HCT116 (cell line): Measurements from ENCODE around the gene KMT2C. TPM values are rescaled to one million over a fixed set of nuclear protein-coding genes. Genes with fewer than 3 reads are reported as not detected.

ENCODE experiments used
- ATAC-seq: fragments of 200-7000 bp; cut with Tn5 transposase; 2 replicates; pipeline ENCODE4 v1.9.1; 2020; ENCODE audit warnings: mild to moderate bottlenecking, moderate library complexity
- BruUV-seq: library from RNA; stranded (reverse); fragments of 400-500 nt; replicated peaks from 2 replicates; lab custom pipeline; 2021; lab: Mats Ljungman, UMichigan
- CTCF ChIA-PET: fragments of 300-600 bp; sonication (Branson Sonifier 250); formaldehyde crosslinking; loops from one replicate; lab custom pipeline; 2021; ENCODE audit warnings: antibody characterized with exemption; lab: Charles Lee
- POLR2A ChIA-PET: fragments of 300-600, 350-600 bp; sonication (Branson Sonifier 250); formaldehyde crosslinking; loops from one replicate; lab custom pipeline; 2021; ENCODE audit warnings: antibody characterized with exemption; lab: Charles Lee
- RAD21 ChIA-PET, 2 experiments: fragments of 300-600 bp; sonication (Branson Sonifier 250); formaldehyde crosslinking; loops; one replicate each; lab custom pipeline; 2023; ENCODE audit warnings: low total read pairs in 2 of 2; ENCODE audit not compliant: uncharacterized antibody in 2 of 2, unreplicated experiment in 2 of 2, low non-redundant PET in 1 of 2; lab: Charles Lee
- DNase-seq: peaks from one replicate; pipeline ENCODE4 v3.0.0-alpha.2; 2010; ENCODE audit warnings: low read depth, low spot score
- H2AFZ ChIP-seq: fragments of 200-600 bp; shearing (Covaris generic), sonication (generic); 2 replicates; pipeline ENCODE4 v1.6.1; 2017; ENCODE audit warnings: low read depth, mixed run types, mixed read lengths, antibody characterized with exemption, low read length; ENCODE audit not compliant: poor library complexity, severe bottlenecking
- H3K27ac ChIP-seq: 2 replicates; pipeline ENCODE4 v1.5.1; 2012; ENCODE audit warnings: low read depth, low read length
- H3K27me3 ChIP-seq: fragments of 200-600 bp; sonication (generic); 2 replicates; pipeline ENCODE4 v1.6.1; 2016; ENCODE audit warnings: mixed run types, low read length, mixed read lengths; ENCODE audit not compliant: insufficient read depth
- H3K36me3 ChIP-seq, 2 experiments: fragments of 200-500 bp in 1 of 2; fragments of 200-600 bp in 1 of 2; sonication (Bioruptor generic) in 1 of 2; sonication (generic) in 1 of 2; 2 replicates each; pipeline versions ENCODE4 v1.5.1 to v1.6.1; 2014 to 2016; ENCODE audit warnings: low read length in 2 of 2, inconsistent platforms in 1 of 2, mixed read lengths in 1 of 2, mixed run types in 1 of 2; ENCODE audit not compliant: insufficient read depth in 2 of 2, control insufficient read depth in 1 of 2
- H3K4me1 ChIP-seq, 2 experiments: fragments of 200-600 bp in 1 of 2; sonication (generic) in 1 of 2; 2 replicates each; pipeline versions ENCODE4 v1.5.1 to v1.6.1; 2012 to 2017; ENCODE audit warnings: low read length in 2 of 2, inconsistent platforms in 1 of 2, mild to moderate bottlenecking in 1 of 2, mixed read lengths in 1 of 2, mixed run types in 1 of 2, moderate library complexity in 1 of 2; ENCODE audit not compliant: insufficient read depth in 2 of 2, control insufficient read depth in 1 of 2
- H3K4me2 ChIP-seq: fragments of 200-600 bp; sonication (generic); 2 replicates; pipeline ENCODE4 v1.6.1; 2017; ENCODE audit warnings: mixed run types, low read length, mixed read lengths
- H3K4me3 ChIP-seq, 2 experiments: fragments of 200-600 bp in 1 of 2; sonication (generic) in 1 of 2; replicated peaks in 1 of 2; 2 replicates each; pipeline ENCODE4 v1.5.1; 2011 to 2016; ENCODE audit warnings: low read length in 2 of 2, control low read depth in 1 of 2, low read depth in 1 of 2, mild to moderate bottlenecking in 1 of 2, mixed read lengths in 1 of 2, mixed run types in 1 of 2
- H3K79me2 ChIP-seq: fragments of 200-600 bp; sonication (generic); 2 replicates; pipeline ENCODE4 v1.6.1; 2017; ENCODE audit warnings: mild to moderate bottlenecking, mixed run types, low read length, moderate library complexity, mixed read lengths; ENCODE audit not compliant: insufficient read depth
- H3K9ac ChIP-seq: fragments of 200-600 bp; sonication (generic); 2 replicates; pipeline ENCODE4 v1.6.1; 2016; ENCODE audit warnings: low read length, mixed read lengths
- H3K9me2 ChIP-seq: fragments of 200-600 bp; sonication (generic), shearing (Covaris generic); 2 replicates; pipeline ENCODE4 v1.6.1; 2017; ENCODE audit warnings: mixed run types, mild to moderate bottlenecking, moderate library complexity; ENCODE audit not compliant: insufficient read depth
- H3K9me3 ChIP-seq, 2 experiments: fragments of 200-500 bp in 1 of 2; fragments of 200-600 bp in 1 of 2; sonication (Bioruptor generic) in 1 of 2; sonication (generic) in 1 of 2; 2 replicates each; pipeline ENCODE4 v1.6.1; 2014 to 2017; ENCODE audit warnings: low read length in 2 of 2, mixed read lengths in 2 of 2, inconsistent platforms in 1 of 2, low read depth in 1 of 2, mild to moderate bottlenecking in 1 of 2, mixed run types in 1 of 2, moderate library complexity in 1 of 2; ENCODE audit not compliant: control insufficient read depth in 1 of 2, insufficient read depth in 1 of 2
- H4K20me1 ChIP-seq: fragments of 200-600 bp; sonication (generic), shearing (Covaris generic); 2 replicates; pipeline ENCODE4 v1.6.1; 2017; ENCODE audit warnings: mixed run types, mild to moderate bottlenecking, moderate library complexity; ENCODE audit not compliant: insufficient read depth
- ELF1 ChIP-seq: IDR thresholded peaks from 2 replicates; pipeline ENCODE4 v1.6.1; 2012; ENCODE audit warnings: low read depth, borderline replicate concordance
- FOSL1 ChIP-seq: IDR thresholded peaks from 2 replicates; pipeline ENCODE4 v1.6.1; 2012; ENCODE audit warnings: low read depth
- JUND ChIP-seq: IDR thresholded peaks from 2 replicates; pipeline ENCODE4 v1.6.1; 2012
- MAX ChIP-seq: IDR thresholded peaks from 2 replicates; pipeline ENCODE4 v1.6.1; 2012
- POLR2A ChIP-seq: IDR thresholded peaks from 2 replicates; pipeline ENCODE4 v1.7.0; 2011; ENCODE audit warnings: borderline replicate concordance; ENCODE audit not compliant: insufficient read depth, insufficient read length; ENCODE audit errors: extremely low read depth
- RAD21 ChIP-seq: IDR thresholded peaks from 2 replicates; pipeline ENCODE4 v1.6.1; 2012; ENCODE audit warnings: low read depth, mild to moderate bottlenecking
- SIN3A ChIP-seq: IDR thresholded peaks from 2 replicates; pipeline ENCODE4 v1.6.1; 2012; ENCODE audit warnings: low read depth
- SP1 ChIP-seq: IDR thresholded peaks from 2 replicates; pipeline ENCODE4 v1.6.1; 2012; ENCODE audit warnings: low read depth
- SRF ChIP-seq: IDR thresholded peaks from 2 replicates; pipeline ENCODE4 v1.6.1; 2012; ENCODE audit warnings: low read depth
- ZFX ChIP-seq: fragments of 450-650 bp; IDR thresholded peaks from 2 replicates; pipeline ENCODE4 v1.6.1; 2017
- ZNF274 ChIP-seq: fragments of 200-500 bp; sonication (Bioruptor generic); IDR thresholded peaks from 2 replicates; pipeline ENCODE4 v1.6.1; 2014; ENCODE audit warnings: mild to moderate bottlenecking, low read depth, low read length, inconsistent platforms
- intact Hi-C: fragments of 100-400 bp; cut with micrococcal nuclease; formaldehyde crosslinking; loops from 2 replicates; pipeline ENCODE4 v1.10.0; 2022
- total RNA-seq: library from RNA; stranded (reverse); gene quantifications from one replicate; pipeline ENCODE4 v1.2.1, GENCODE V29; 2021; ENCODE audit not compliant: unreplicated experiment
- TF ChIP-seq, protein P1 (sequence below), 3 experiments: fragments of 200-600 bp in 1 of 3; sonication (generic) in 1 of 3; IDR thresholded peaks in 2 of 3; conservative IDR thresholded peaks in 1 of 3; 2 replicates each; pipeline ENCODE4 v1.5.1; 2012 to 2017; ENCODE audit warnings: low read depth in 2 of 3, low read length in 2 of 3, antibody characterized with exemption in 1 of 3, borderline replicate concordance in 1 of 3, control low read depth in 1 of 3, mild to moderate bottlenecking in 1 of 3, mixed read lengths in 1 of 3, mixed run types in 1 of 3, moderate library complexity in 1 of 3; ENCODE audit not compliant: insufficient read depth in 1 of 3
- TF ChIP-seq, protein P2 (sequence below): IDR thresholded peaks from 2 replicates; pipeline ENCODE4 v1.6.1; 2011; ENCODE audit warnings: mild to moderate bottlenecking, low read length, moderate library complexity; ENCODE audit not compliant: insufficient replicate concordance; ENCODE audit errors: extremely low read depth
- TF ChIP-seq, protein P3 (sequence below): IDR thresholded peaks from 2 replicates; pipeline ENCODE4 v1.6.1; 2012; ENCODE audit warnings: low read depth

The KMT2C gene
- total RNA-seq, 1 experiment from 2014 or later: 22.9 TPM

GRCh38 chr7:152370297-152370696, 65.5 kb downstream of the KMT2C start:
- Histone ChIP-seq H3K36me3 (no peaks in the 10 kb centered on the region), H4K20me1 (no peaks in the 10 kb centered on the region), H3K9me3 (no peaks in the 10 kb centered on the region), H3K79me2 (peaks cover 87% of the 10 kb centered on the region), H3K27me3 (no peaks in the 10 kb centered on the region), H3K4me3 (no peak overlapping the region), H3K9me2 (no peaks in the 10 kb centered on the region), H3K9ac (no peak overlapping the region), H3K4me2 (no peak overlapping the region)
- ChIA-PET POLR2A (no interaction called here), RAD21 (no interaction called here), CTCF (no interaction called here)
- ATAC-seq: no peak
- BruUV-seq: no TSS peak
- TF ChIP-seq JUND (no peak), SIN3A (no peak), ZNF274 (no peak), ELF1 (no peak), SP1 (no peak), SRF (no peak)
- TF ChIP-seq, protein P1, sequence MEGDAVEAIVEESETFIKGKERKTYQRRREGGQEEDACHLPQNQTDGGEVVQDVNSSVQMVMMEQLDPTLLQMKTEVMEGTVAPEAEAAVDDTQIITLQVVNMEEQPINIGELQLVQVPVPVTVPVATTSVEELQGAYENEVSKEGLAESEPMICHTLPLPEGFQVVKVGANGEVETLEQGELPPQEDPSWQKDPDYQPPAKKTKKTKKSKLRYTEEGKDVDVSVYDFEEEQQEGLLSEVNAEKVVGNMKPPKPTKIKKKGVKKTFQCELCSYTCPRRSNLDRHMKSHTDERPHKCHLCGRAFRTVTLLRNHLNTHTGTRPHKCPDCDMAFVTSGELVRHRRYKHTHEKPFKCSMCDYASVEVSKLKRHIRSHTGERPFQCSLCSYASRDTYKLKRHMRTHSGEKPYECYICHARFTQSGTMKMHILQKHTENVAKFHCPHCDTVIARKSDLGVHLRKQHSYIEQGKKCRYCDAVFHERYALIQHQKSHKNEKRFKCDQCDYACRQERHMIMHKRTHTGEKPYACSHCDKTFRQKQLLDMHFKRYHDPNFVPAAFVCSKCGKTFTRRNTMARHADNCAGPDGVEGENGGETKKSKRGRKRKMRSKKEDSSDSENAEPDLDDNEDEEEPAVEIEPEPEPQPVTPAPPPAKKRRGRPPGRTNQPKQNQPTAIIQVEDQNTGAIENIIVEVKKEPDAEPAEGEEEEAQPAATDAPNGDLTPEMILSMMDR (IDR thresholded peaks at IDR 0.05 in 2 of 3, conservative IDR thresholded peaks at IDR 0.05 in 1 of 3; ENCODE audit: borderline replicate concordance in 1 of 3, insufficient read depth in 1 of 3, low read depth in 2 of 3, low read length in 2 of 3): no peak
- TF ChIP-seq, all 23 proteins: peak for 0
- Histone ChIP-seq H3K4me1 (no peaks in the 10 kb centered on the region), H2AFZ (no peak overlapping the region), H3K27ac (no peak overlapping the region)
- intact Hi-C loops: no loop called here
- no peak for DNase-seq

- RAD21 ChIA-PET: no interaction called here
- no peak overlapping the region for H3K9ac ChIP-seq
- BruUV-seq: no TSS peak
- peaks cover 90% of the 10 kb centered on the region for H3K79me2 ChIP-seq
- no peak overlapping the region for H3K27ac ChIP-seq
- no peak overlapping the region for H3K4me3 ChIP-seq
- H3K4me1 ChIP-seq: no peaks in the 10 kb centered on the region
- intact Hi-C loops: no loop called here
- DNase-seq (no peak), ATAC-seq (no peak)
- CTCF ChIA-PET: no interaction called here
- H3K4me2 ChIP-seq: no peak overlapping the region
- H3K9me3 ChIP-seq: no peaks in the 10 kb centered on the region
- H2AFZ ChIP-seq: no peak overlapping the region
- POLR2A ChIA-PET: no interaction called here
- no peaks in the 10 kb centered on the region for H4K20me1 ChIP-seq
- H3K36me3 ChIP-seq: no peaks in the 10 kb centered on the region
- H3K27me3 ChIP-seq: no peaks in the 10 kb centered on the region
- no peaks in the 10 kb centered on the region for H3K9me2 ChIP-seq
- TF ChIP-seq MAX (no peak), RAD21 (no peak), POLR2A (no peak), SP1 (no peak), ZFX (no peak), SIN3A (no peak), FOSL1 (no peak)
- TF ChIP-seq, protein P2, sequence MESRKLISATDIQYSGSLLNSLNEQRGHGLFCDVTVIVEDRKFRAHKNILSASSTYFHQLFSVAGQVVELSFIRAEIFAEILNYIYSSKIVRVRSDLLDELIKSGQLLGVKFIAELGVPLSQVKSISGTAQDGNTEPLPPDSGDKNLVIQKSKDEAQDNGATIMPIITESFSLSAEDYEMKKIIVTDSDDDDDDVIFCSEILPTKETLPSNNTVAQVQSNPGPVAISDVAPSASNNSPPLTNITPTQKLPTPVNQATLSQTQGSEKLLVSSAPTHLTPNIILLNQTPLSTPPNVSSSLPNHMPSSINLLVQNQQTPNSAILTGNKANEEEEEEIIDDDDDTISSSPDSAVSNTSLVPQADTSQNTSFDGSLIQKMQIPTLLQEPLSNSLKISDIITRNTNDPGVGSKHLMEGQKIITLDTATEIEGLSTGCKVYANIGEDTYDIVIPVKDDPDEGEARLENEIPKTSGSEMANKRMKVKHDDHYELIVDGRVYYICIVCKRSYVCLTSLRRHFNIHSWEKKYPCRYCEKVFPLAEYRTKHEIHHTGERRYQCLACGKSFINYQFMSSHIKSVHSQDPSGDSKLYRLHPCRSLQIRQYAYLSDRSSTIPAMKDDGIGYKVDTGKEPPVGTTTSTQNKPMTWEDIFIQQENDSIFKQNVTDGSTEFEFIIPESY: no peak
- TF ChIP-seq, protein P3, sequence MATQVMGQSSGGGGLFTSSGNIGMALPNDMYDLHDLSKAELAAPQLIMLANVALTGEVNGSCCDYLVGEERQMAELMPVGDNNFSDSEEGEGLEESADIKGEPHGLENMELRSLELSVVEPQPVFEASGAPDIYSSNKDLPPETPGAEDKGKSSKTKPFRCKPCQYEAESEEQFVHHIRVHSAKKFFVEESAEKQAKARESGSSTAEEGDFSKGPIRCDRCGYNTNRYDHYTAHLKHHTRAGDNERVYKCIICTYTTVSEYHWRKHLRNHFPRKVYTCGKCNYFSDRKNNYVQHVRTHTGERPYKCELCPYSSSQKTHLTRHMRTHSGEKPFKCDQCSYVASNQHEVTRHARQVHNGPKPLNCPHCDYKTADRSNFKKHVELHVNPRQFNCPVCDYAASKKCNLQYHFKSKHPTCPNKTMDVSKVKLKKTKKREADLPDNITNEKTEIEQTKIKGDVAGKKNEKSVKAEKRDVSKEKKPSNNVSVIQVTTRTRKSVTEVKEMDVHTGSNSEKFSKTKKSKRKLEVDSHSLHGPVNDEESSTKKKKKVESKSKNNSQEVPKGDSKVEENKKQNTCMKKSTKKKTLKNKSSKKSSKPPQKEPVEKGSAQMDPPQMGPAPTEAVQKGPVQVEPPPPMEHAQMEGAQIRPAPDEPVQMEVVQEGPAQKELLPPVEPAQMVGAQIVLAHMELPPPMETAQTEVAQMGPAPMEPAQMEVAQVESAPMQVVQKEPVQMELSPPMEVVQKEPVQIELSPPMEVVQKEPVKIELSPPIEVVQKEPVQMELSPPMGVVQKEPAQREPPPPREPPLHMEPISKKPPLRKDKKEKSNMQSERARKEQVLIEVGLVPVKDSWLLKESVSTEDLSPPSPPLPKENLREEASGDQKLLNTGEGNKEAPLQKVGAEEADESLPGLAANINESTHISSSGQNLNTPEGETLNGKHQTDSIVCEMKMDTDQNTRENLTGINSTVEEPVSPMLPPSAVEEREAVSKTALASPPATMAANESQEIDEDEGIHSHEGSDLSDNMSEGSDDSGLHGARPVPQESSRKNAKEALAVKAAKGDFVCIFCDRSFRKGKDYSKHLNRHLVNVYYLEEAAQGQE: no peak
Measured at GRCh38 chr7:152369518-152369917, 66.3 kb downstream of the KMT2C start.
